ENCODE results near the gene SYT6.

- TF ChIP-seq, protein P1, sequence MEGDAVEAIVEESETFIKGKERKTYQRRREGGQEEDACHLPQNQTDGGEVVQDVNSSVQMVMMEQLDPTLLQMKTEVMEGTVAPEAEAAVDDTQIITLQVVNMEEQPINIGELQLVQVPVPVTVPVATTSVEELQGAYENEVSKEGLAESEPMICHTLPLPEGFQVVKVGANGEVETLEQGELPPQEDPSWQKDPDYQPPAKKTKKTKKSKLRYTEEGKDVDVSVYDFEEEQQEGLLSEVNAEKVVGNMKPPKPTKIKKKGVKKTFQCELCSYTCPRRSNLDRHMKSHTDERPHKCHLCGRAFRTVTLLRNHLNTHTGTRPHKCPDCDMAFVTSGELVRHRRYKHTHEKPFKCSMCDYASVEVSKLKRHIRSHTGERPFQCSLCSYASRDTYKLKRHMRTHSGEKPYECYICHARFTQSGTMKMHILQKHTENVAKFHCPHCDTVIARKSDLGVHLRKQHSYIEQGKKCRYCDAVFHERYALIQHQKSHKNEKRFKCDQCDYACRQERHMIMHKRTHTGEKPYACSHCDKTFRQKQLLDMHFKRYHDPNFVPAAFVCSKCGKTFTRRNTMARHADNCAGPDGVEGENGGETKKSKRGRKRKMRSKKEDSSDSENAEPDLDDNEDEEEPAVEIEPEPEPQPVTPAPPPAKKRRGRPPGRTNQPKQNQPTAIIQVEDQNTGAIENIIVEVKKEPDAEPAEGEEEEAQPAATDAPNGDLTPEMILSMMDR (IDR thresholded peaks at IDR 0.05; ENCODE audit: low read length), result no peak
- TF ChIP-seq EZH2phosphoT487 (IDR thresholded peaks at IDR 0.05; ENCODE audit: low read length), result no peak
Observed at GRCh38 chr1:114152508-114153260, 985 bp downstream of the SYT6 start.

All from MM.1S (cell line).